Measurements from ENCODE around the gene CEP63.

Gene CEP63

GRCh38 chr3:134619301-134619615 lies 133.4 kb downstream of the CEP63 start:
- Mint-ChIP-seq H3K4me1 (ENCODE audit: low read depth) (no peaks in the 10 kb centered on the region), H3K9me3 (no peaks in the 10 kb centered on the region), H3K4me3 (no peak overlapping the region), H3K27ac (no peak overlapping the region), H3K36me3 (ENCODE audit: low read depth) (no peaks in the 10 kb centered on the region), H3K27me3 (ENCODE audit: low read depth) (no peaks in the 10 kb centered on the region)
- DNase-seq (ENCODE audit: low spot score) = no peak

GRCh38 chr3:134619884-134620445 lies 134.1 kb downstream of the CEP63 start:
- Mint-ChIP-seq H3K4me1 (ENCODE audit: low read depth) (no peaks in the 10 kb centered on the region), H3K27me3 (ENCODE audit: low read depth) (no peaks in the 10 kb centered on the region), H3K27ac (no peak overlapping the region), H3K9me3 (no peaks in the 10 kb centered on the region), H3K4me3 (no peak overlapping the region), H3K36me3 (ENCODE audit: low read depth) (no peaks in the 10 kb centered on the region)
- DNase-seq (ENCODE audit: low spot score) = no peak

GRCh38 chr3:134620476-134621115 lies 134.7 kb downstream of the CEP63 start:
- Mint-ChIP-seq H3K4me1 (ENCODE audit: low read depth) (no peaks in the 10 kb centered on the region), H3K36me3 (ENCODE audit: low read depth) (no peaks in the 10 kb centered on the region), H3K27me3 (ENCODE audit: low read depth) (no peaks in the 10 kb centered on the region), H3K9me3 (no peaks in the 10 kb centered on the region), H3K27ac (no peak overlapping the region), H3K4me3 (no peak overlapping the region)
- DNase-seq (ENCODE audit: low spot score) = no peak

GRCh38 chr3:134621854-134622253 lies 136.0 kb downstream of the CEP63 start:
- H3K9me3 Mint-ChIP-seq = no peaks in the 10 kb centered on the region
- no peaks in the 10 kb centered on the region for H3K27me3 Mint-ChIP-seq (ENCODE audit: low read depth)
- H3K36me3 Mint-ChIP-seq (ENCODE audit: low read depth) = no peaks in the 10 kb centered on the region
- no peak overlapping the region for H3K4me3 Mint-ChIP-seq
- DNase-seq (ENCODE audit: low spot score) = no peak
- H3K27ac Mint-ChIP-seq = no peak overlapping the region
- H3K4me1 Mint-ChIP-seq (ENCODE audit: low read depth) = no peaks in the 10 kb centered on the region

GRCh38 chr3:134622806-134623365 lies 137.0 kb downstream of the CEP63 start:
- Mint-ChIP-seq H3K27ac (no peak overlapping the region), H3K36me3 (ENCODE audit: low read depth) (no peaks in the 10 kb centered on the region), H3K9me3 (no peaks in the 10 kb centered on the region), H3K27me3 (ENCODE audit: low read depth) (no peaks in the 10 kb centered on the region), H3K4me1 (ENCODE audit: low read depth) (no peaks in the 10 kb centered on the region), H3K4me3 (no peak overlapping the region)
- no peak for DNase-seq (ENCODE audit: low spot score)

GRCh38 chr3:134623615-134624245 lies 137.9 kb downstream of the CEP63 start:
- no peaks in the 10 kb centered on the region for H3K4me1 Mint-ChIP-seq (ENCODE audit: low read depth)
- H3K4me3 Mint-ChIP-seq = no peak overlapping the region
- no peaks in the 10 kb centered on the region for H3K27me3 Mint-ChIP-seq (ENCODE audit: low read depth)
- H3K36me3 Mint-ChIP-seq (ENCODE audit: low read depth) = no peaks in the 10 kb centered on the region
- no peak overlapping the region for H3K27ac Mint-ChIP-seq
- DNase-seq (ENCODE audit: low spot score) = no peak
- no peaks in the 10 kb centered on the region for H3K9me3 Mint-ChIP-seq

Measured in T-helper 2 cell treated with Interferon-gamma antibody and Interleukin-4, amounts not matched to agents 5 μg/mL and 100 μg/mL, for 36 hours (primary cell).